GM10248 (cell line): ENCODE measurements around the gene SBK2.

ENCODE experiments used
- CTCF ChIA-PET: fragments of 300-600 bp; sonication (Branson Sonifier 250); formaldehyde crosslinking; extraction: SDS; loops from one replicate; lab custom pipeline; 2021; ENCODE audit warnings: antibody characterized with exemption; lab: Yijun Ruan, JAX
- POLR2A ChIA-PET: fragments of 350-650 bp; sonication (Branson Sonifier 250); formaldehyde crosslinking; extraction: SDS; loops from one replicate; lab custom pipeline; 2020; ENCODE audit warnings: antibody characterized with exemption; lab: Yijun Ruan, JAX
- DNase-seq: peaks from one replicate; pipeline ENCODE4 v3.0.0; 2012; ENCODE audit errors: extremely low spot score
- CTCF ChIP-seq: IDR thresholded peaks from 2 replicates; pipeline ENCODE4 v1.5.1; 2012; ENCODE audit warnings: mild to moderate bottlenecking, low read depth; ENCODE audit errors: extremely low read depth, missing control alignments, control extremely low read depth

SBK2 gene

GRCh38 chr19:55486971-55487923 is 49.7 kb downstream of the SBK2 start:
- no peak for TF ChIP-seq CTCF
- POLR2A ChIA-PET = no interaction called here
- peak; percentile 42 for DNase-seq
- CTCF ChIA-PET = interaction anchor here (1.3 to 6.3 kb wide), 3 partner anchors 17 to 145 kb away, joined by 5 to 44 read pairs (median 37); no protein-coding TSS in a partner anchor

- no peak for DNase-seq
- TF ChIP-seq CTCF = no peak
- CTCF ChIA-PET = interaction anchor here (1.3 to 6.3 kb wide), 6 partner anchors 10 to 152 kb away, joined by 3 to 44 read pairs (median 6); partner anchors contain the start of gene ZNF628
- POLR2A ChIA-PET = no interaction called here
These were observed 50.6 kb downstream of the SBK2 start for GRCh38 chr19:55486043-55486970.

GRCh38 chr19:55485439-55486011 is 51.4 kb downstream of the SBK2 start:
- DNase-seq = no peak
- TF ChIP-seq CTCF = no peak
- ChIA-PET CTCF (interaction anchor here (0.9 to 6.3 kb wide), 7 partner anchors 9 to 184 kb away, joined by 3 to 44 read pairs (median 4); partner anchors contain the start of gene ZNF628), POLR2A (interaction anchor here (0.8 kb wide), 1 partner anchor 24 kb away, joined by 4 read pairs; the partner anchor contains the start of gene ISOC2)

GRCh38 chr19:55484593-55485438 is 52.1 kb downstream of the SBK2 start, which contains the start of gene NAT14:
TSS of gene NAT14 (plus strand) at chr19:55485188. CDS start at chr19:55485709, 521 bp downstream.
- ChIA-PET POLR2A (interaction anchor here (0.6 to 0.8 kb wide), 2 partner anchors 23 to 84 kb away, joined by 4 read pairs; partner anchors contain the start of gene ISOC2), CTCF (interaction anchor here (0.9 to 6.3 kb wide), 8 partner anchors 9 to 208 kb away, joined by 3 to 44 read pairs (median 4); partner anchors contain the start of gene ZNF628)
- no peak for TF ChIP-seq CTCF
- peak; percentile 91 for DNase-seq

- ChIA-PET POLR2A (no interaction called here), CTCF (interaction anchor here (0.9 to 6.3 kb wide), 5 partner anchors 16 to 207 kb away, joined by 3 to 44 read pairs (median 6); no protein-coding TSS in a partner anchor)
- no peak for TF ChIP-seq CTCF
- DNase-seq = no peak
These were observed 53.0 kb downstream of the SBK2 start for GRCh38 chr19:55483706-55484592.
